ENCODE results near the gene RFNG. TPM values are rescaled to one million over a fixed set of nuclear protein-coding genes. Genes with fewer than 3 reads are reported as not detected.

The RFNG gene
- total and polyA plus RNA-seq, 2 of the 13 experiments (the other 11 are each of a cell fraction or from before 2014, with no cell fraction given) = 61.4 to 64.0 TPM

DNA sequence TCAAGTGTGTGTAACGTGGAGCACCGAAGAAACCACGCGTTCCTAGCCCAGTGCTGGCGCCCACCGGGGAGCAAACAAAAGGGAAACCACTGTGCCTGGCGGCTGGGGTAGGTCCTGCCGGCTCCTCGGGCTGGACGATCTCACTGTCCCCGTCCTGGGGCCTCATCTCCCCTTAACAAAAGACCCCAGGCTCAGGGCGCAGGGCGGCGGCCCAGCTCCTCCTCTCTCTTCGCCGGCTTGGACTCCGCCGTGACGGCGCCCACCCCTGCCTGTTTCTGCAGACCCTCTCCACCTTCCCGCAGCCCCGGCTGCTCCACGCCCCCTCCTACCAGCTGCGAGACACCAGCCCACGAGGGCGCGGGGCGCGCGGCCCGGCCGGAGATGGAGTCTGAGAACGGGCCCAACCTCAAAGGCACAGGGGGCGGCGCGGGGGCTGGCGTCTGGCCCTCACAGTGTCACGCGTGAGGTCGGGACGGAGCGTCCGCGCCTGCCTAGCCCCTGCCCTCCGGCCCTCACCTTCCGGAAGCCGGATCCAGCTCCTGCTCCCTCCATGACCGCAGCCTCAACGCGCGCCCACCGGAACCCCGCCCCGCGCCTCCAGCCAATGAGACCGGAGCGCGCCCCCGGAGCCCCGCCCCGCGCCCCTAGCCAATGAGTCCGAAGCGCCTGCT lies 29.2 kb downstream of the RFNG start, which contains the start of gene CENPX (continued):
- 0 out of 2 replicates have a peak, but pooled peaks have one; percentile 74 for TF ChIP-seq ZNF234 (CRISPR knock-in tag; conservative IDR thresholded peaks at IDR 0.05)
- TF ChIP-seq DR1 (CRISPR knock-in tag; IDR thresholded peaks at IDR 0.05) = peak; percentile 36; the same call in 1 of the 2 replicates
- TF ChIP-seq KDM5B (CRISPR knock-in tag; IDR thresholded peaks at IDR 0.05; ENCODE audit: borderline replicate concordance) = peak; percentile 93
- 0 out of 2 replicates have a peak, but pooled peaks have one; percentile 79 for TF ChIP-seq ZNF577 (CRISPR knock-in tag; IDR thresholded peaks at IDR 0.05; ENCODE audit: borderline replicate concordance, low read depth)
- no peak for TF ChIP-seq SYNCRIP (IDR thresholded peaks at IDR 0.05; ENCODE audit: insufficient read depth, low read depth, low read length)
- peak; percentile 48 for TF ChIP-seq ZBTB14 (CRISPR knock-in tag; IDR thresholded peaks at IDR 0.05)
- TF ChIP-seq NR2F6 (IDR thresholded peaks at IDR 0.05) = no peak
- peak; percentile 51; the same call in 1 of the 2 replicates for TF ChIP-seq NR2F6 (CRISPR knock-in tag; IDR thresholded peaks at IDR 0.05)
- 0 out of 2 replicates have a peak, but pooled peaks have one; percentile 52 for TF ChIP-seq ZNF431 (CRISPR knock-in tag; IDR thresholded peaks at IDR 0.05; ENCODE audit: borderline replicate concordance, low read depth)
- no peak for TF ChIP-seq FOXK2 (IDR thresholded peaks at IDR 0.05)
- TF ChIP-seq HNRNPUL1 (IDR thresholded peaks at IDR 0.05; ENCODE audit: low read depth, low read length) = peak; percentile 47; the same call in 1 of the 2 replicates
- peak; percentile 75; the same call in 1 of the 2 replicates for TF ChIP-seq MTA1 (CRISPR knock-in tag; IDR thresholded peaks at IDR 0.05; ENCODE audit: borderline replicate concordance)
- peak; percentile 56 for TF ChIP-seq CHCHD3 (CRISPR knock-in tag; IDR thresholded peaks at IDR 0.05)
- 0 out of 2 replicates have a peak, but pooled peaks have one; percentile 72 for TF ChIP-seq ARID2 (CRISPR knock-in tag; IDR thresholded peaks at IDR 0.05; ENCODE audit: borderline replicate concordance)
- TF ChIP-seq ATF7 (IDR thresholded peaks at IDR 0.05) = no peak
- TF ChIP-seq ATF7 (CRISPR knock-in tag; IDR thresholded peaks at IDR 0.05) = 0 out of 2 replicates have a peak, but pooled peaks have one; percentile 68
- TF ChIP-seq ATF7-NPFF (CRISPR knock-in tag; IDR thresholded peaks at IDR 0.05; ENCODE audit: low read depth) = peak; percentile 22; the same call in 1 of the 2 replicates
- peak; percentile 81; the same call in 1 of the 2 replicates for TF ChIP-seq MXD4 (CRISPR knock-in tag; IDR thresholded peaks at IDR 0.05)
- TF ChIP-seq, protein P1, sequence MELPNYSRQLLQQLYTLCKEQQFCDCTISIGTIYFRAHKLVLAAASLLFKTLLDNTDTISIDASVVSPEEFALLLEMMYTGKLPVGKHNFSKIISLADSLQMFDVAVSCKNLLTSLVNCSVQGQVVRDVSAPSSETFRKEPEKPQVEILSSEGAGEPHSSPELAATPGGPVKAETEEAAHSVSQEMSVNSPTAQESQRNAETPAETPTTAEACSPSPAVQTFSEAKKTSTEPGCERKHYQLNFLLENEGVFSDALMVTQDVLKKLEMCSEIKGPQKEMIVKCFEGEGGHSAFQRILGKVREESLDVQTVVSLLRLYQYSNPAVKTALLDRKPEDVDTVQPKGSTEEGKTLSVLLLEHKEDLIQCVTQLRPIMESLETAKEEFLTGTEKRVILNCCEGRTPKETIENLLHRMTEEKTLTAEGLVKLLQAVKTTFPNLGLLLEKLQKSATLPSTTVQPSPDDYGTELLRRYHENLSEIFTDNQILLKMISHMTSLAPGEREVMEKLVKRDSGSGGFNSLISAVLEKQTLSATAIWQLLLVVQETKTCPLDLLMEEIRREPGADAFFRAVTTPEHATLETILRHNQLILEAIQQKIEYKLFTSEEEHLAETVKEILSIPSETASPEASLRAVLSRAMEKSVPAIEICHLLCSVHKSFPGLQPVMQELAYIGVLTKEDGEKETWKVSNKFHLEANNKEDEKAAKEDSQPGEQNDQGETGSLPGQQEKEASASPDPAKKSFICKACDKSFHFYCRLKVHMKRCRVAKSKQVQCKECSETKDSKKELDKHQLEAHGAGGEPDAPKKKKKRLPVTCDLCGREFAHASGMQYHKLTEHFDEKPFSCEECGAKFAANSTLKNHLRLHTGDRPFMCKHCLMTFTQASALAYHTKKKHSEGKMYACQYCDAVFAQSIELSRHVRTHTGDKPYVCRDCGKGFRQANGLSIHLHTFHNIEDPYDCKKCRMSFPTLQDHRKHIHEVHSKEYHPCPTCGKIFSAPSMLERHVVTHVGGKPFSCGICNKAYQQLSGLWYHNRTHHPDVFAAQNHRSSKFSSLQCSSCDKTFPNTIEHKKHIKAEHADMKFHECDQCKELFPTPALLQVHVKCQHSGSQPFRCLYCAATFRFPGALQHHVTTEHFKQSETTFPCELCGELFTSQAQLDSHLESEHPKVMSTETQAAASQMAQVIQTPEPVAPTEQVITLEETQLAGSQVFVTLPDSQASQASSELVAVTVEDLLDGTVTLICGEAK (IDR thresholded peaks at IDR 0.05) = no peak
- TF ChIP-seq, protein P1 (CRISPR knock-in tag; IDR thresholded peaks at IDR 0.05) = peak; percentile 28; the same call in 1 of the 2 replicates
